Breast epithelium (tissue), 3 donors: Measurements from ENCODE around the gene HERC5.

Experiments
- CTCF ChIP-seq, 3 donors: fragments of 450-650 bp; IDR thresholded peaks; one replicate each; pipeline ENCODE4 v1.5.1; 2016 to 2017; ENCODE audit warnings: antibody characterized with exemption in 3 of 3, mild to moderate bottlenecking in 3 of 3, moderate library complexity in 3 of 3
- POLR2A ChIP-seq: fragments of 450-650 bp; IDR thresholded peaks from one replicate; pipeline ENCODE4 v1.6.1; 2016; ENCODE audit warnings: antibody characterized with exemption, mild to moderate bottlenecking, moderate library complexity
- POLR2AphosphoS5 ChIP-seq, 3 donors: sonication (generic); formaldehyde crosslinking; IDR thresholded peaks; one replicate each; pipeline ENCODE4 v1.6.1; 2017; ENCODE audit warnings: antibody characterized with exemption in 3 of 3

- TF ChIP-seq POLR2AphosphoS5 (IDR thresholded peaks at IDR 0.05) (no peak), CTCF (IDR thresholded peaks at IDR 0.05) (no peak), POLR2A (no peak)
These were observed 10.8 kb upstream of the HERC5 start for GRCh38 chr4:88446124-88446523.
